Subcutaneous adipose tissue (tissue), 4 donors: Measurements from ENCODE around the gene EPHB6. TPM values are rescaled to one million over a fixed set of nuclear protein-coding genes. Genes with fewer than 3 reads are reported as not detected.

Experiments
- total RNA-seq, 4 donors: library from RNA; depleted of rRNA; stranded (reverse); fragments of >200 nt; gene quantifications; one replicate each; pipeline ENCODE4 v1.1.0, GENCODE V29; 2016
- TF ChIP-seq, protein P1 (sequence below): fragments of 450-650 bp; IDR thresholded peaks from one replicate; pipeline ENCODE4 v1.5.1; 2016; ENCODE audit warnings: low read depth, mild to moderate bottlenecking, control low read depth, antibody characterized with exemption, moderate library complexity

Gene EPHB6
- total RNA-seq, 4 donors from 2014 or later = 5.1 to 20.3 (median 15.5) TPM

DNA sequence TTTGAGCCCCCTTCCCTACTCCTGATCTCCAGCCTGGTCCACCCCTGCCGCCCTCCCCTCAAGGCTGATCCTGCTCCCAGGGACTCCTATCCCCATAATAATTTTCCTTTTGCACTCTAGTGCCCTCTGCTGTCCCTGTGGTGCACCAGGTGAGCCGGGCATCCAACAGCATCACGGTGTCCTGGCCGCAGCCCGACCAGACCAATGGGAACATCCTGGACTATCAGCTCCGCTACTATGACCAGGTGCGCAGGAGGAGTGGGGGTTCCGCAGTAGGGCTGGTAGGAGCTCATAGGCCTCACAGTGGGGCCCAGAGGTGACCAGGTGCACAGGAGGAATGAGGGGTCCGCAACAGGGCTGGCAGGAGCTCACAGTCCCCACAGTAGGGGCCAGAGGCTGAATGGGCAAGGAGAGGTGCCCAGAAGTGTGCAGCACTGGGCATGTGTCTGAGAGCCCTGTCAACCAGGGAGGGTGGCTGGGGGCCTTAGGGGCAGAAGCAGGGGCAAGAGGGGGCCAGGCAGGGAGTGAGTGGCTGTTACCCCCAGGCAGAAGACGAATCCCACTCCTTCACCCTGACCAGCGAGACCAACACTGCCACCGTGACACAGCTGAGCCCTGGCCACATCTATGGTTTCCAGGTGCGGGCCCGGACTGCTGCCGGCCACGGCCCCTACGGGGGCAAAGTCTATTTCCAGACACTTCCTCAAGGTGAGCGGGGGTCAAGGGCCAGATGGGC is 11.7 kb downstream of the EPHB6 start:
- TF ChIP-seq, protein P1, sequence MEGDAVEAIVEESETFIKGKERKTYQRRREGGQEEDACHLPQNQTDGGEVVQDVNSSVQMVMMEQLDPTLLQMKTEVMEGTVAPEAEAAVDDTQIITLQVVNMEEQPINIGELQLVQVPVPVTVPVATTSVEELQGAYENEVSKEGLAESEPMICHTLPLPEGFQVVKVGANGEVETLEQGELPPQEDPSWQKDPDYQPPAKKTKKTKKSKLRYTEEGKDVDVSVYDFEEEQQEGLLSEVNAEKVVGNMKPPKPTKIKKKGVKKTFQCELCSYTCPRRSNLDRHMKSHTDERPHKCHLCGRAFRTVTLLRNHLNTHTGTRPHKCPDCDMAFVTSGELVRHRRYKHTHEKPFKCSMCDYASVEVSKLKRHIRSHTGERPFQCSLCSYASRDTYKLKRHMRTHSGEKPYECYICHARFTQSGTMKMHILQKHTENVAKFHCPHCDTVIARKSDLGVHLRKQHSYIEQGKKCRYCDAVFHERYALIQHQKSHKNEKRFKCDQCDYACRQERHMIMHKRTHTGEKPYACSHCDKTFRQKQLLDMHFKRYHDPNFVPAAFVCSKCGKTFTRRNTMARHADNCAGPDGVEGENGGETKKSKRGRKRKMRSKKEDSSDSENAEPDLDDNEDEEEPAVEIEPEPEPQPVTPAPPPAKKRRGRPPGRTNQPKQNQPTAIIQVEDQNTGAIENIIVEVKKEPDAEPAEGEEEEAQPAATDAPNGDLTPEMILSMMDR = no peak

DNA sequence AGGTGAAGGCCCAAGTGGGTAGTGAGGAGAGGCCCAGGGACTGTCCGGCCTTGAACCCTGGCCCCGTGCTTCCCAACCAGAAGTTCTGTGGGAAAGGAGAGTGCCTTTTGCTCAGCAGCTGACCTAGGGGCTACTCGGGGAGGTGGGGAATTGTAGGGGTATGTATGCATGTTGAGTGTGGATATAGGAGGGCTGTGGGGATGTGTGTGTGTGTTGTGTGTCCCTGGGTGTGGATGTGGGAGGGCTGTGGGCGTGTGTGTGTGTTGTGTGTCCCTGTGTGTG is 12.2 kb downstream of the EPHB6 start:
- TF ChIP-seq, protein P1 = no peak

DNA sequence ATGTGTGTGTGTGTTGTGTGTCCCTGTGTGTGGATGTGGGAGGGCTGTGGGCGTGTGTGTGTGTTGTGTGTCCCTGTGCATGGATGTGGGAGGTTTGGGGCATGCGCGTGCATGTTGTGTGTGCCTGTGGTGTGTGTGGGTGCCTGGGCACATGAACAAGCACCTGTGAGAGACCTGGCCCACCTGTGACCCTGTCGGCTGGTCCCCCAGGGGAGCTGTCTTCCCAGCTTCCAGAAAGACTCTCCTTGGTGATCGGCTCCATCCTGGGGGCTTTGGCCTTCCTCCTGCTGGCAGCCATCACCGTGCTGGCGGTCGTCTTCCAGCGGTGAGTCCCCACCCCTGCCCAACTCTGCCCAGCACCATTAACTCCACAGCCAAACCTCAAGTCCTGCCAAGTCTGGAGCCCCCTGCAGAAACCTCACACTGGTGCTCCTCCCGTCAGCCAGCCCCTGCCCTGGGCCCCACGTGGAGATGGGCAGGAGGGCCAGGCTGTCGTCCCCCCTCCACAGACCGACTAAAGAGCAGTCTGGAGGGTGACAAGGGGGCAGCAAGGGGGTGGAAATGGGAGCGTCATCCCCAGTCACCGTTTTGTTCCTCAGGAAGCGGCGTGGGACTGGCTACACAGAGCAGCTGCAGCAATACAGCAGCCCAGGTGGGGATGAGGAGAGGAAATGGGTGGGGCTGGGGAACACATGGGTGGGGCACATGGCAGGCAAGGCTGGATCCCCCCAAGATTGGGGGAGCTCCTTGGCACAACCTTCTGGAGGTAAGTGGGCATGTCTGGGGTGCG is 12.7 kb downstream of the EPHB6 start:
- TF ChIP-seq, protein P1 = no peak

DNA sequence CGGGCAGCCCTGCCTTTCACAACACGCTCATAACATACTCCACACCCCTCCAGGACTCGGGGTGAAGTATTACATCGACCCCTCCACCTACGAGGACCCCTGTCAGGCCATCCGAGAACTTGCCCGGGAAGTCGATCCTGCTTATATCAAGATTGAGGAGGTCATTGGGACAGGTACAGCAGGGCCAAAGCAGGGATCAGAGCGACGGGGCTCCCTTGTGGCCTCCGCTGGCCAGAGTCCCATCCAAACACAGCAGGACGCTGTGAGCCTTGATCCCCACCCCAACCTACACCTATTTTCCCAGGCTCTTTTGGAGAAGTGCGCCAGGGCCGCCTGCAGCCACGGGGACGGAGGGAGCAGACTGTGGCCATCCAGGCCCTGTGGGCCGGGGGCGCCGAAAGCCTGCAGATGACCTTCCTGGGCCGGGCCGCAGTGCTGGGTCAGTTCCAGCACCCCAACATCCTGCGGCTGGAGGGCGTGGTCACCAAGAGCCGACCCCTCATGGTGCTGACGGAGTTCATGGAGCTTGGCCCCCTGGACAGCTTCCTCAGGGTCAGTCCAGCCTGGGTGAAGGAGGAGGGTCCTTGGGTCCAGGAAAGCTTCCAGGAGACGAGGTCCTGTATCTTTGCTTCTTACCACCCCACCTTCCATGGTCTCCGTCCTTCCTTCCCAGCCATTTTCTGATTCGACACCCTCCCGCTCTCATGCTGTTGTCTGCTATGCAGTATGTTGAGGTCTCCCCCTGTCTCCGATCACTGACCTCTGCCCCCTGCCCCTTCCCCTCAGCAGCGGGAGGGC is 13.5 kb downstream of the EPHB6 start:
- TF ChIP-seq, protein P1 = no peak

DNA sequence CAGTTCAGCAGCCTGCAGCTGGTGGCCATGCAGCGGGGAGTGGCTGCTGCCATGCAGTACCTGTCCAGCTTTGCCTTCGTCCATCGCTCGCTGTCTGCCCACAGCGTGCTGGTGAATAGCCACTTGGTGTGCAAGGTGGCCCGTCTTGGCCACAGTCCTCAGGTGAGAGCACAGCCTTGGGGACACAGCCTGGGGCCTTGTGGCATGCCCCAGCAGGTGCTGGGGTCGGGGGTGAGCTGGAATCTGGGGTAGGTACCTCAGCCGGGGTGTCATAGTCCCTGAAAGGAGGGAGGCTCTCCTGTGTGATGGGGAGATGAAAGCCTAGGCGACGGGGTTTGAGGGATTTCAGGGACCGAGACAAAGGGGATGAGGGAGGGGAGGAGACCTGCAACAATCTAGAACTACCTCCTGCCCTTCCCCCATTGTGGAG is 14.1 kb downstream of the EPHB6 start:
- TF ChIP-seq, protein P1 = no peak

DNA sequence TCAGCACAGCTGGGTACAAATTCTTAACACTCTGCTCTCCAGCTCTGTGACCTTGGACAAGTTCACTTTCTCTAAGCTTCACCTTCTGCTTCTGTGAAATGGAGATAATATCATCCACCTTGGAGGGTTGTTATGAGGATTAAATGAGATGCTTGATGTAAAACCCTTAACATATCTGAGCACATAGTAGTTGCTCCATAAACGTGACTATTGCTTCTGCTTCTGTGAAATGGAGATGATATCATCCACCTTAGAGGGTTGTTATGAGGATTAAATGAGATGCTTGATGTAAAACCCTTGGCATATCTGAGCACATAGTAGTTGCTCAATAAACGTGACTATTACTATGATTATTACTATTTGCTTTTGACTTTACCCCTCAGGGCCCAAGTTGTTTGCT is 14.6 kb downstream of the EPHB6 start:
- TF ChIP-seq, protein P1 = no peak

DNA sequence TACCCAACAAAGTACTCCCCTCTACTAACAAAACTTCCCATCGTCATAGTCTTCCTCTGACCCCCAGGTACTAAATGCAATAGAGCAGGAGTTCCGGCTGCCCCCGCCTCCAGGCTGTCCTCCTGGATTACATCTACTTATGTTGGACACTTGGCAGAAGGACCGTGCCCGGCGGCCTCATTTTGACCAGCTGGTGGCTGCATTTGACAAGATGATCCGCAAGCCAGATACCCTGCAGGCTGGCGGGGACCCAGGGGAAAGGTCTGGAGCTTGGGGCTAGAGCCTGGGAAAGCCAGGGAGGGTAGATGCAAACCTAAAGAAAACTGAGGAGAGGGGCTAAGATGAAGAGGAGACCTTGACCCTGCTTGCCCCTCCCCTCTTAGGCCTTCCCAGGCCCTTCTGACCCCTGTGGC is 15.3 kb downstream of the EPHB6 start:
- TF ChIP-seq, protein P1 = no peak
